ENCODE results near the gene DYNC1H1. TPM values are rescaled to one million over a fixed set of nuclear protein-coding genes. Genes with fewer than 3 reads are reported as not detected.

The DYNC1H1 gene
- polyA plus RNA-seq, 1 donor from 2014 or later: 298 TPM

GRCh38 chr14:102085948-102086708 lies 121.8 kb downstream of the DYNC1H1 start:
- H3K79me2 ChIP-seq (replicated peaks; ENCODE audit: insufficient read depth, low read length): peaks cover 22% of the 10 kb centered on the region

GRCh38 chr14:102086709-102086971 lies 122.3 kb downstream of the DYNC1H1 start:
- Histone ChIP-seq H3K79me2 (replicated peaks; ENCODE audit: insufficient read depth, low read length) (peaks cover 22% of the 10 kb centered on the region), H2AFZ (ENCODE audit: low read depth, low read length) (no peak overlapping the region), H3K9me3 (ENCODE audit: low read length) (no peaks in the 10 kb centered on the region), H3K27ac (ENCODE audit: low read length) (peak overlapping the region; percentile 94), H4K20me1 (ENCODE audit: insufficient read depth) (no peaks in the 10 kb centered on the region), H3K4me3 (ENCODE audit: low read length) (peak overlapping the region; percentile 83), H3K36me3 (ENCODE audit: insufficient read depth, low read length) (peaks cover 8% of the 10 kb centered on the region), H3K4me2 (ENCODE audit: low read length) (no peak overlapping the region), H3K27me3 (ENCODE audit: insufficient read depth, low read depth, low read length) (no peaks in the 10 kb centered on the region), H3F3A (ENCODE audit: insufficient read depth, low read length, poor library complexity, severe bottlenecking) (no peaks in the 10 kb centered on the region), H3K9me2 (ENCODE audit: insufficient read depth, low read length) (no peaks in the 10 kb centered on the region), H3K9ac (ENCODE audit: low read length) (peak overlapping the region; percentile 98)
- TF ChIP-seq TAF1 (IDR thresholded peaks at IDR 0.05; ENCODE audit: low read depth) (no peak), POLR2AphosphoS5 (IDR thresholded peaks at IDR 0.05) (no peak), EZH2 (IDR thresholded peaks at IDR 0.05; ENCODE audit: borderline replicate concordance, insufficient read depth, low read length, poor library complexity, severe bottlenecking) (no peak), MXI1 (conservative IDR thresholded peaks at IDR 0.05; ENCODE audit: poor library complexity, severe bottlenecking) (no peak), RAD21 (conservative IDR thresholded peaks at IDR 0.05) (no peak), CTCF (IDR thresholded peaks at IDR 0.05; ENCODE audit: poor library complexity, severe bottlenecking) (no peak)

More at GRCh38 chr14:102085948-102086708, 121.8 kb downstream of the DYNC1H1 start:
- Histone ChIP-seq H3K27ac (ENCODE audit: low read length) (peak overlapping the region; percentile 94), H3K9ac (ENCODE audit: low read length) (peak overlapping the region; percentile 98), H3K4me3 (ENCODE audit: low read length) (peak overlapping the region; percentile 83), H3K9me3 (ENCODE audit: low read length) (no peaks in the 10 kb centered on the region), H3K27me3 (ENCODE audit: insufficient read depth, low read depth, low read length) (no peaks in the 10 kb centered on the region), H3F3A (ENCODE audit: insufficient read depth, low read length, poor library complexity, severe bottlenecking) (no peaks in the 10 kb centered on the region), H3K36me3 (ENCODE audit: insufficient read depth, low read length) (peaks cover 8% of the 10 kb centered on the region), H4K20me1 (ENCODE audit: insufficient read depth) (no peaks in the 10 kb centered on the region), H3K4me2 (ENCODE audit: low read length) (peak overlapping the region; percentile 87), H3K9me2 (ENCODE audit: insufficient read depth, low read length) (no peaks in the 10 kb centered on the region), H2AFZ (ENCODE audit: low read depth, low read length) (peak overlapping the region; percentile 27)
- no peak for TF ChIP-seq REST (IDR thresholded peaks at IDR 0.05; ENCODE audit: borderline replicate concordance)
- no peak for TF ChIP-seq EZH2 (IDR thresholded peaks at IDR 0.05; ENCODE audit: borderline replicate concordance, insufficient read depth, low read length, poor library complexity, severe bottlenecking)
- peak; percentile 3 for TF ChIP-seq MXI1 (conservative IDR thresholded peaks at IDR 0.05; ENCODE audit: poor library complexity, severe bottlenecking)
